Endometrium (tissue), 2 donors: ENCODE results near the gene MCMBP.
"Not testable (repeated sequence)": the region's sequence is repeated elsewhere in the genome, so short reads cannot be mapped to it uniquely, and the experiment has no call there.

ENCODE experiments used
- FAIRE-seq: peaks from 2 replicates; lab custom pipeline; 2012; peaks lifted over from hg19 to GRCh38; lab: Jason Lieb, UNC
- donor health status: control.
- donor health status: control.

The MCMBP gene, protein sequence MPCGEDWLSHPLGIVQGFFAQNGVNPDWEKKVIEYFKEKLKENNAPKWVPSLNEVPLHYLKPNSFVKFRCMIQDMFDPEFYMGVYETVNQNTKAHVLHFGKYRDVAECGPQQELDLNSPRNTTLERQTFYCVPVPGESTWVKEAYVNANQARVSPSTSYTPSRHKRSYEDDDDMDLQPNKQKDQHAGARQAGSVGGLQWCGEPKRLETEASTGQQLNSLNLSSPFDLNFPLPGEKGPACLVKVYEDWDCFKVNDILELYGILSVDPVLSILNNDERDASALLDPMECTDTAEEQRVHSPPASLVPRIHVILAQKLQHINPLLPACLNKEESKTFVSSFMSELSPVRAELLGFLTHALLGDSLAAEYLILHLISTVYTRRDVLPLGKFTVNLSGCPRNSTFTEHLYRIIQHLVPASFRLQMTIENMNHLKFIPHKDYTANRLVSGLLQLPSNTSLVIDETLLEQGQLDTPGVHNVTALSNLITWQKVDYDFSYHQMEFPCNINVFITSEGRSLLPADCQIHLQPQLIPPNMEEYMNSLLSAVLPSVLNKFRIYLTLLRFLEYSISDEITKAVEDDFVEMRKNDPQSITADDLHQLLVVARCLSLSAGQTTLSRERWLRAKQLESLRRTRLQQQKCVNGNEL

DNA sequence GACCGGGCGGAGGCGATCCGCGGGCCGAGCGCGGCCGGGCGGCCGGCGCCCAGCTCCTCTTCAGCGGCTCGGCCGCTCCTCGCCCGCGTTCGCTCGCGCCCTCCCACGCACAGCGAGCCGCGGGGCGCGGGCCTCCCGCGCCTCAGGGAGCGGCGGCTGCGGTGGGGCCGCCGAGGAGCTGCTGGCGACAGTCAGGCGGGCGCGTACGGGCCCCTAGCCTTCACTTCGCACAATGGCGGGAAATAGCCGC, at the start of gene MCMBP:
TSS of gene MCMBP (minus strand) at position 234 of the 250 bp plus-strand sequence. CDS start 259 bp downstream, outside the sequence.
- no peak for FAIRE-seq

DNA sequence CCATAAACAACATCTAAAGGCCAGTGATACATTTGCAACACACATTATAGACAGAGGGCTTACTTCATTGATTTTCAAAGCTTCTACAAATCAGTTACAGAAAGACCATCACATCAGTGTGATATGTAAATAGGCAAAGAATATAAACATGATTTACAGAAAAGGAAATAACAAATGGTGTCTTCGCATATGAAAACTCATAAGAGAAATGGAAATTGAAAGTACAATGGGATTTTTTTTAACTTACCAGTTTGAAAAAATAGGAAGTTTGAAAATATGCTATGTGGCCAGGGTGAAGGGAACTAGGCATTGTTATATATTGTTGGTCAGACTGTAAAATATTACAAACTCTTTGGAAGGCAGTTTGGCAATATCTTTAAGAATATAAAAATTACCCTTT, 47.2 kb upstream of the MCMBP start:
- FAIRE-seq, result no peak

DNA sequence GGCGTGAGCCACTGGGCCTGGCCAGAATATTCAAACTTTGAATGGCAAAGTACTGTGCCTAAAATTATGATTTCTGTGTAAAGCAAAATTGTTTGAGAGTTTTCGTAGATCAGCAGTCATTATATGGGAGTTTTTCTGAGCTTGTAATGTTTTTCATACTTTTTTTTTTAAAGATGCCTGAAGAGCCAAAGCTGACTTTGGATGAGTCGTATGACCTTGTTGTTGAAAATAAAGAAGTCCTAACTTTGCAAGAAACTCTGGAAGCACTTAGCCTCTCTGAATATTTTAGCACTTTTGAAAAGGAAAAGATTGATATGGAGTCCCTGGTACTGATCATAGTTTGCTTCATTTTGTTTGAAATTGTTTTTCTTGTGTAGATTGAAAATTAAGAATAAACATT, 46.6 kb upstream of the MCMBP start:
- FAIRE-seq, result no peak

DNA sequence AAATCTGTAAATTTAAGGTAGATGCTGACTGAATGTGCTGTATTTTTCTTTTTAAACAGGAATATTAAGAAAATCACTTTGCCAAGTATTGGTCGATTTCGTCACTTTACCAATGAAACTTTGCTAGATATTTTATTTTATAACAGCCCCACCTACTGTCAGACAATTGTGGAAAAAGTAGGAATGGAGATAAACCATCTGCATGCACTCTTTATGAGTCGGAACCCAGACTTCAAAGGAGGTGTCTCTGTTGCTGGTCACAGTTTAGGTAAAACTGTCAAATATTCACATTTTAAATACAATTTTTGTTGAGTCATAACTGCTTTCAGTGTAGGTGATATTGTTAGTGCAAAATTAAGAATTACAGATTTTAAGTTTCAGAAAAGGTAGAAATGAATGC, 45.1 kb upstream of the MCMBP start:
- FAIRE-seq, result no peak

DNA sequence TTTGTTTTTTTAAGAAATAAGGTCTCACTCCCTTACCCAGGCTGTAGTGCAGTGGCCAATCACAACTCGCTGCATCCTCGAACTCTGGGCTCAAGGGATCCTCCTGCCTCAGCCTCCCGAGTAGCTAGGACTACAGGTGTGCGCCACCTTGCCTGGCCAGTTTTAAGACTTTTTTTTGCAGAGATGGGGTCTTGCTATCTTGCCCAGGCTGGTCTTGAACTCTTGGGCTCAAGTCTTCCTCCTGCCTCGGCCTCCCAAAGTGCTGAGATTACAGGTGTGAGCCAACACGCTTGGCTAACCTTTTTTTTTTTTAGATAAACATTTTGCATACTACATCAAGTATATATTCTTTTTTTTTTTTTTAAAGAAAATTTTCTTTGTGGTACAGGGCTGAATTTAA, 38.0 kb upstream of the MCMBP start:
- no peak for FAIRE-seq

DNA sequence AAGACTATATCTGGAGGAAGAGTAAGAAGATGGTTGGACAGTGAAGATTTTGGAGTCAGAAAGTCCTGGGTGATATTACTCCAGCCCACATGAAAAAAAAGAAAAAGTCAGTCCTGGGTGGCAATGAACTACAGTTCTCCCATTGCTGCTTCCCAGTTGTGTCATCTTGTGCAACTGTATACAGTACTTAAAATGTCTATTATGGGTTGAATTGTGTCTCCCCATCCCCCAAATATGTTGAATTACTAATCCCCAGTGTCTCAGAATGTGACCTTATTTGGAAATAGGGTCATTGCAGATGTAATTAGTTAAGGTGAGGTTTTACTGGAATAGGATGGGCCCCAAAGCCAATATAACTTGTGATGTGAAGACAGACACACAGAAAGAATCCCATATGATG, 35.5 kb upstream of the MCMBP start:
- no peak for FAIRE-seq

DNA sequence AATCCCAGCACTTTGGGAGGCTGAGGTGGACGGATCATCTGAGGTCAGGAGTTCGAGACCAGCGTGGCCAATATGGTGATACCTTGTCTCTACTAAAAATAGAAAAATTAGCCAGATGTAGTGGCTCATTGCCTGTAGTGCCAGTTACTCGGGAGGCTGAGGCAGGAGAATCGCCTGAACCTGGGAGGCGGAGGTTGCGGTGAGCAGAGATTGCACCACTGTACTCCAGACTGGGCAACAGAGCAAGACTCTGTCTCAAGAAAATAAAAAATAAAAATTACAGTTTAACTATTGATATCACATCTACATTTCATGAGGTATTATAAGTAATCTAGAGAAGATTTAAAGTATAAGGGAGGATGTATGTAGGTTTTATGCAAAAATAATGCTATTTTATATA, 35.1 kb upstream of the MCMBP start:
- FAIRE-seq, result not testable (repeated sequence)

DNA sequence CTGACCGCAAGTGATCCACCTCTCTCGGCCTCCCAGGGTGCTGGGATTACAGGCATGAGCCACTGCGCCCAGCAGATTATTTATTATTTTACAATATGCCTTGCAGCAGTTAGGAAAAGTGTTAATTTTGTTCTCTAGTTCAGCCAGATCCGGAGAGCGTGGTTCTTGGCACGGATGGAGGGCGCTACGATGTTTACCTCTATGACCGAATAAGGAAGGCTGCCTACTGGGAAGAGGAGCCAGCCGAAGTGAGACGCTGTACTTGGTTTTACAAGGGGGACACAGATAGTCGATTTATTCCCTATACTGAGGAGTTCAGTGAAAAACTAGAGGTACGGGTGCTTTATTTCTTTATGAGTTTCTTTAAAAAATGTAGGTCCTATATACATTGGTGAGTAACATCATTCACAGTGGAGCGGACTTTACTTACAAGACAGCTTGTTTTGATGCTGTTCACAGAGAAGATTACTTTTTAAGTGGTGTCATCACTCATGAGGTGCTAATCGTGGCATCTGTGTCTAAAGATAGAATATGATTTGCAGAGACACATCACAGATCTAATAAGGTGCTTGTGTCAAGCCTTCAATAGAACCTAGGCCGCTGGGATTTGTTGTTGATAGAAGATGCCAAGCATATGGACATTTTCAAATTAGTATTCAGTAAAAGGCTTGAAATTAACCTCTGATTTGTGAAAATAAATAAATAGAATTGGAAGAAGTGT, 31.5 kb upstream of the MCMBP start:
- FAIRE-seq, result no peak

DNA sequence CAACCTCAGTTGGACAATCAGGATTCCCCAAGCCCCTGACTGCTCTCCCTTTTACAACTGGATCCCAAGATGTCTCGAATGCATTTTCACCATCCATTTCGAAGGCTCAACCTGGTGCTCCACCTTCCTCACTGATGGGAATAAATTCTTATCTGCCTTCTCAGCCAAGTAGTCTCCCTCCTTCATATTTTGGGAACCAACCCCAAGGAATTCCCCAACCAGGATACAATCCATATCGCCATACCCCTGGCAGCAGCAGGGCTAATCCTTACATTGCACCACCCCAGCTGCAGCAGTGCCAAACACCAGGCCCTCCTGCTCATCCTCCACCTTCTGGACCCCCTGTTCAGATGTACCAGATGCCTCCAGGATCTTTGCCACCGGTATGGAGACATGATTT, 25.9 kb upstream of the MCMBP start:
- FAIRE-seq, result no peak

DNA sequence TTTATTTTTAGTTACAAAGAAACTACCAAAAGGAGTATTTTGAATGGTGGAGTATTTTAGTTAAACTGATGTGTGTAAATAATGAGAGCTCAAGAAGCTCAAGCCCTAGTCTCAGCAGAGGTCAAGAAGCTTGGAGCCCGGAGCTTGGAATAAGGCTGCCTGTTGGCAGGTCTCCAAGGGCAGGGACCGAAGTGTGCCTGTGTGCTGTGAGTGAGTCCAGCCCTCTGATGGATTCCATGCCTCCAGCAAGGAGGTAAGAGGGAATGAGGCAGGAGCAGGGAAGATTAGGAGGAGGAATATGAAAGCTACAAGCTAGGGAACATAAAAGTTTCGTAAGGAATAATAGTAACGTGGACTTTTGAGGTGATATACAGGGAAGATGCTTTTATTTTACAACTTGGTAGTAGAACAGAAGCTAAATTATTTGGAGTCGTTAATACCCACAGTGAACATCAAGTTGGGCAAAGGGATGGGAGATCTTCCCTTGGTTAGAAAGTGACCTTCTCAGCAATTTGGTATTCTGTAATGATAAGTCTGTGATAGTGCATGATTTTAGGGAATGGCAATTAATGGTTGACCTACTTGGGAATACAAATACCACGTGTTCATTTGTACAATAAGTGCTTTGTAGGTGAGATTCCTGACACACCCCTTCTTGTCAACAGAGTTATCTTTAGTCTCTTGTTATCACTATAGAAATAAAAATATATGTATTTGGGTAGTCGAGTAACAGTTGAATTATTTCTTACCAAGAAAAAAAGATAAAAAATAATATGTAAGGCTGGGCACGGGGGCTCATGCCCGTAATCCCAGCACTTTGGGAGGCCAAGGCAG, 24.5 kb upstream of the MCMBP start:
- no peak for FAIRE-seq

DNA sequence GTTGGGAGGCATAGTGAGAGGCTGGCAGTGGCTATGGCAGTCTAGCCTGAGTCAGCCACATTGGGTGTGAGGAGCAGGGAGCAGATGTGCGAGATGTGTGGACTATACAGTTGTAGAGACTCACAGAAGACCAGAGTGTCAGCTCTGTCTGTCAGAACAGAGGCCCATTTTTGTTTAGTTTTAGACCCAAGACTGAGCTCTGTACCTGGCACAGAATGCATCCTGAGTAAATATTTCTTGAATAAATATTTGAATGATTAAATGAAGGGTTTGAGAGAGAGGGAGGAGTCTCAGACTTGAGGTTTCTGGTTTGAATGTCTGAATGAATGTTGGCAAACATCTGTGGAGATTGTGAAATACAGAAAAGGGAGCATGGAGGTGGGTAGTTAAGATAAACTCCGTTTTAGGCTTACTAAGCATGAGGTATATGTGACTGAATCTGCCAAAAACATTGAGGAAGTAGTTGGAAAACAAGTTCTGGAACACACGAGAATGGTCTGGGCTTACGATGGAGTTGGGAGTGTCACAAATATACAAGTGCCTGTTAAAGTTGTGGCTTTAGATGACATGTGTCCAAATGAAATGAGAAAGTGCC, 23.5 kb upstream of the MCMBP start:
- FAIRE-seq, result no peak

DNA sequence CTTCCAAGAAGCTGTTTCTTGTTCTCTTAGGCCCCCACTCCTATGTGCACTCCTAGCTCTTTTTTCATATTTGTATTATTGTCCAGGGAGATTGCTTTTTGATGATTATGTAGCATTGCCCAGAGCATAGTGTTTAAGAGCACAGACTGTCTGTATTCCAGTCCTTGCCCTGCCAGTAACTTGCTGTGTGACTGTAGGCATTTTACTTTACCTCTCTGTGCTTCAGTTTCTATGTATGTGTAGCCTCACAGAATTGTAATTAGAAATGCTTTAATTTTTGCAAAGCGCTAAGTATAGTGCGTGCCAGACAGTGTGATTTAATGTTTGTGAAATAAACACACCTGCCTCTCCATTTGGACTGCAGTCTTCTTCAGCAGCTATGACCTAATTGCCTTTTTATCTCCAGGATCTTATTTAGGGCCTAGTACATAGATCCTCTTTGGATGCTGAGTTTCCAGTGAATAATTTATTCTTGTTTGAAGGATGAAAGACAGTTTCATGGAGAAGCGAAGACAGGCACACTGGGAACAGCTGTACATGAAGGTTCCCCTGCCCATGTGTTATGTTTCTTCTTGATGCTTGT, 21.3 kb upstream of the MCMBP start:
- no peak for FAIRE-seq

DNA sequence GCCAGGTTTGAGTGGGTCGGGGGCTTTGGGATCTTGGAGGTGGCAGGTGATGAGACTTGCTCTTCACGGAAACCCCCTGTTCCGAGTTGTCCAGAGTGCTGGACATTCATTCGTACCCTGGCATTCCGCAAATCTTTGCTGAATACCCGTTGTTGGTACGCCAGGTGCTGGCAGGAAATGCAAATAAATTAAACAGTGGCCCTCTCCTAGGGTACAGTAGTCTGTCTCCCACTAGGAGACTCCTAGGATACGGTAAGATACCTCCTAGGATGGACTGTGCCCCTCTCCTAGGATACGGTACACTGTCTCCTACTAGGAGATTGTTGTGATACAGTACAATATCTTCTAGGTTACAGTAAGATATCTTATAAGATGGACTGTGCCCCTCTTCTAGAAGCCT, 20.4 kb upstream of the MCMBP start:
- no peak for FAIRE-seq

DNA sequence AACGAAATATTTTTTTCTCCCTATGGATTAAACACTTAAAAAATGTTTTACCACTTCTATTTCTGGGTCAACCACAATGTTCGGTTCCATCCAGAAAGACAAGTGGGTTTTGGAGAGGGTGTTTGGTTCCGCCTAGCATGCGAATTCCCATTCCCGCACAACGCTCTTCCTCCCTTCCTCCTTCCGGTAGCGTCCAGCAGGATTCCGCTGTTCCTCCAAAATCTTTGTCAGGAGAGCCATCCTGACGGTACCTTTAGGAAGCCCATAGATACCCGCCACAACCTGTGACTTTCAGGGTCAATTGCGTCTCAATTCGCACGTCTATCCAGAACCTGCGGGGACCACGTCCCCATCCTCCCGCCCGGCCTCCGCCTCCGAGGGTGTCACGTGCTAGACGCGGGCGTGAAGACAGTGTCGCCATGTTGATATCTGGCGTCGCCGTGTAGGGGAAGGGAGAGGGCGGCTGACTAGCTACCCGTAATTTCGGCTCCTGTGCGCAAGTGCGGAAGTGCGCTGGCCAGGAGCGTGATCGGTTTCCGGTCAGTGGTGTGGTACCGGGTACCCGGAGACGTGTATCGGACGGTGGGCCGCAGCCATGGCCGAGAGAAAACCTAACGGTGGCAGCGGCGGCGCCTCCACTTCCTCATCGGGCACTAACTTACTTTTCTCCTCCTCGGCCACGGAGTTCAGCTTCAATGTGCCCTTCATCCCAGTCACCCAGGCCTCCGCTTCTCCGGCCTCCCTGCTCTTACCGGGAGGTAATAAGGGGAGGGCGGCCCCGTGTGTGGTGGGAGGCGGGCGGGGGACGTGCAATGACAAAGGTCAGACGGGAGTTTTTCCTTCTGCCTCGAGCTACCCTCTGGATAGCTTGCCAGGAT, 19.8 kb upstream of the MCMBP start, which contains the start of gene SEC23IP:
TSS of gene SEC23IP (plus strand) at position 543 of the 878 bp plus-strand sequence. CDS start at position 596, 53 bp downstream.
- peak; percentile 68 for FAIRE-seq

DNA sequence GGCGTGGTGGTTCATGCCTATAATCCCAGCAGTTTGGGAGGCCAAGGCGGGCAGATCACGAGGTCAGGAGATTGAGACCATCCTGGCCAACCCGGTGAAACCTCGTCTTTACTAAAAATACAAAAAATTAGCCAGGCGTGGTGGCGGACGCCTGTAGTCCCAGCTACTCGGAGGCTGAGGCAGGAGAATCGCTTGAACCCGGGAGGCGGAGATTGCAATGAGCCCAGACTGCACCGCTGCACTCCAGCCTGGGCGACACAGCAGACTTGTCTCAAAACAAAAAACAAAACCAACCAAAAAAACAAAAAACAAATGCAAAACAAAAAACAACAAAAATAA, 19.2 kb upstream of the MCMBP start:
- not testable (repeated sequence) for FAIRE-seq

DNA sequence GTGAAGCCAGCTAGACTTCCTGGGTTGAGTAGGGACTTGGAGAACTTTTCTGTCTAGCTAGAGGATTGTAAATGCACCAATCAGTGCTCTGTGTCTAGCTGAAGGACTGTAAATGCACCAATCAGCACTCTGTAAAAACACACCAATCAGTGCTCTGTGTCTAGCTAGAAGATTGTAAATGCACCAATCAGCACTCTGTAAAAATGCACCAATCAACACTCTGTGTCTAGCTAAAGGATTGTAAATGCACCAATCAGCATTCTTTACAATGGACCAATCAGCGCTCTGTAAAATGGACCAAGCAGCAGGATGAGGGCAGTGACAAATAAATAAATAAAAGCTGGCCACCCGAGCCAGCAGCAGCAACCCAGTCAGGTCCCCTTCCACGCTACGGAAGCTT, 17.7 kb upstream of the MCMBP start:
- FAIRE-seq, result not testable (repeated sequence)

DNA sequence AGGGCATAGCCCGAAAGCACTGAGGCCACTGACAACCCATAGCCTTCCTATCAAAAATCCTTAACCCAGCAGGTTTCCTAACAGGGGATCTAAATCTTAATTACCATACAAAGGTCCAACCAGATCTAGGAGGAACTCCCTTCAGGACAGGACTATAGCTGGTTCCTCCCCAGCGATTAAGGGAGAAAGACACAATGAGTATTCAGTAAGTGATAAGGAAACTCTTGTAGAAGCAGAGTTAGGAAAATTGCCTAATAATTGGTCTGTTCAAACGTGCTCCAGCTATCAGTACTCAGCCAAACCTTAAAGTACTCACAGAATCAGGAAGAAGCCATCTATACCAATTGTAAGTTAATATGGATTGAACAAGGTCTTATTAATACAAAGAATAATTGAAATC, 16.6 kb upstream of the MCMBP start:
- FAIRE-seq, result not testable (repeated sequence)

DNA sequence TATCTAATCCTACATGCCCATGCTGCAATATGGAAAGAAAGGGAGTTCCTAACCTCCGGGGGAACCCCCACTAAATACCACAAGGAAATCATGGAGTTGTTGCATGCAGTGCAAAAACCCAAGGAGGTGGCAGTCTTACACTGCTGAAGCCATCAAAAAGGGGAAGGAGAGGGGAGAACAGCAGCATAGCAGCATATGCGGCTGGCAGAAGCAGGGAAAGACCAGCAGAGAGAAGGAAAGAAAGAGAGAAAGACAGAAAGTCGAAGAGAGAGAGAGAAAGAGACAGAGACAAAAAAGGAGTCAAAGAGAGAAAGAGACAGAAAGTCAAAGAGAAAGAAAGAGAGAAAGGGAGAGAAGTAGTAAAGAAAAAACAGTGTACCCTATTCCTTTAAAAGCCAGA, 16.1 kb upstream of the MCMBP start:
- FAIRE-seq, result not testable (repeated sequence)

DNA sequence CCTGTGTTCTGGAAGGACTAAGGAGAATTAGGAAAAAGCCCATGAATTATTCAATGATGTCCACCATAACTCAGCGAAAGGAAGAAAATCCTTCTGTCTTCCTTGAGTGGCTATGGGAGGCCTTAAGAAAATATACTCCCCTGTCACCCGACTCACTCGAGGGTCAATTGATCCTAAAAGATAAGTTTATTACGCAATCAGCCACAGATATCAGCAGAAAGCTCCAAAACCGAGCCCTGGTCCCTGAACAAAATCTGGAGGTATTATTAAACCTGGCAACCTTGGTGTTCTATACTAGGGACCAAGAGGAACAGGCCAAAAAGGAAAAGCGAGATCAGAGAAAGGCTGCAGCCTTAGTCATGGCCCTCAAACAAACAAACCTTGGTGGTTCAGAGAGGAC, 13.4 kb upstream of the MCMBP start:
- FAIRE-seq, result not testable (repeated sequence)

DNA sequence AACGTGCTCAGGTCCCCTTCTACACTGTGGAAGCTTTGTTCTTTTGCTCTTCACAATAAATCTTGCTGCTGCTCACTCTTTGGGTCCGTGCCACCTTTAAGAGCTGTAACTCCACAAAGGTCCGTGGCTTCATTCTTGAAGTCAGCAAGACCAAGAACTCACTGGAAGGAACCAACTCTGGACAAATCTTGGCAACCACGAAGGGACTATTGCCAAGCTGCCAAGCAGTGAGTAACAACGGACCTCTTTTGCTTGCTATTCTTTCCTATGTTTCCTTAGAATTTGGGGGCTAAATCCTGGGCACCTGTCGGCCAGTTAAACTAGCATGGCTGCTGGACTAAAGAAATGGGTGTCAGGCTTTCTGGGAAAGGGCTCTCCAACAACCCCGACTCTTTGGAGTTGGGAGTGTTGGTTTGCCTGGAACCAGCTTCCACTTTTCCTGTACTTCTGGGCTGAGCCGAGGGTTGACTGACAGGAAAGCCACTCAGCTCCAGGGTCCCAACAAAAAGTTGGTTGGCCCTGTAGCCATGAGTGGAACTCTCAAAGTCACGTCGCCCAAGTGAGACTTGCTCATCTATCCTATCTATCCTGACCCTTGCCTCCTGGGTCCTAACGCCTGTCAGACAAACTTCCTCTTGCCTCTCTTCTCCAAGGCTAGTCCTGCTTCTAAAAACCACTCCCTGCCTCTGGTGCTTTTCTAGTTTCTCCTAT, 11.4 kb upstream of the MCMBP start:
- not testable (repeated sequence) for FAIRE-seq
